ENCODE results near the gene LONP1. TPM values are rescaled to one million over a fixed set of nuclear protein-coding genes. Genes with fewer than 3 reads are reported as not detected.

LONP1 gene
- total RNA-seq (125 and 151 TPM in 2 replicates), polyA plus RNA-seq (110 TPM in 2 replicates)

GRCh38 chr19:5719961-5720790 lies at the start of gene LONP1, which contains the start of gene CATSPERD:
Gene LONP1 (minus strand): TSS chr19:5720146. CDS start chr19:5720132, 14 bp downstream.
Gene CATSPERD (plus strand): TSS chr19:5720637. CDS start chr19:5720738, 101 bp downstream.
- H3K27ac ChIP-seq, result peak within 1 kb of the TSS; percentile 93
- TF ChIP-seq CTCF (IDR thresholded peaks at IDR 0.05; ENCODE audit: low read depth, low read length), result peak; percentile 93
- H3K4me3 ChIP-seq, result peak within 1 kb of the TSS; percentile 94
- no peaks in the 10 kb centered on the region for H3K27me3 ChIP-seq
- H3K36me3 ChIP-seq, result no peaks in the 10 kb centered on the region
- no peaks in the 10 kb centered on the region for H3K9me3 ChIP-seq (ENCODE audit: low read depth)
- H3K4me1 ChIP-seq (ENCODE audit: low read depth), result peaks cover 6% of the 10 kb centered on the region
- peak; percentile 99 to 100 for DNase-seq (ENCODE audit: low read depth in 1 of 2, low spot score in 1 of 2)

GRCh38 chr19:5767949-5768348 lies 48.0 kb upstream of the LONP1 start:
- Histone ChIP-seq H3K4me3 (no peak overlapping the region), H3K9me3 (ENCODE audit: low read depth) (no peaks in the 10 kb centered on the region), H3K27me3 (no peaks in the 10 kb centered on the region), H3K36me3 (no peaks in the 10 kb centered on the region), H3K4me1 (ENCODE audit: low read depth) (no peaks in the 10 kb centered on the region), H3K27ac (no peak overlapping the region)
- TF ChIP-seq CTCF (IDR thresholded peaks at IDR 0.05; ENCODE audit: low read depth, low read length), result no peak
- DNase-seq (ENCODE audit: low read depth in 1 of 2, low spot score in 1 of 2), result no peak

GRCh38 chr19:5765220-5765619 lies 45.3 kb upstream of the LONP1 start:
- TF ChIP-seq CTCF (IDR thresholded peaks at IDR 0.05; ENCODE audit: low read depth, low read length), result no peak

GRCh38 chr19:5762608-5763217 lies 42.8 kb upstream of the LONP1 start:
- no peaks in the 10 kb centered on the region for H3K9me3 ChIP-seq (ENCODE audit: low read depth)
- no peak overlapping the region for H3K27ac ChIP-seq
- no peak for DNase-seq (ENCODE audit: low read depth in 1 of 2, low spot score in 1 of 2)
- H3K4me3 ChIP-seq, result no peak overlapping the region
- no peak for TF ChIP-seq CTCF (IDR thresholded peaks at IDR 0.05; ENCODE audit: low read depth, low read length)
- H3K4me1 ChIP-seq (ENCODE audit: low read depth), result no peaks in the 10 kb centered on the region
- no peaks in the 10 kb centered on the region for H3K36me3 ChIP-seq
- no peaks in the 10 kb centered on the region for H3K27me3 ChIP-seq

More at GRCh38 chr19:5765220-5765619, 45.3 kb upstream of the LONP1 start:
- Histone ChIP-seq H3K36me3 (no peaks in the 10 kb centered on the region), H3K9me3 (ENCODE audit: low read depth) (no peaks in the 10 kb centered on the region), H3K27me3 (no peaks in the 10 kb centered on the region), H3K4me3 (no peak overlapping the region), H3K4me1 (ENCODE audit: low read depth) (no peaks in the 10 kb centered on the region), H3K27ac (no peak overlapping the region)
- DNase-seq (ENCODE audit: low read depth in 1 of 2, low spot score in 1 of 2), result no peak

GRCh38 chr19:5753743-5754142 lies 33.8 kb upstream of the LONP1 start:
- Histone ChIP-seq H3K27me3 (no peaks in the 10 kb centered on the region), H3K9me3 (ENCODE audit: low read depth) (no peaks in the 10 kb centered on the region), H3K4me1 (ENCODE audit: low read depth) (no peaks in the 10 kb centered on the region), H3K27ac (no peak overlapping the region), H3K4me3 (no peak overlapping the region), H3K36me3 (no peaks in the 10 kb centered on the region)
- no peak for DNase-seq (ENCODE audit: low read depth in 1 of 2, low spot score in 1 of 2)
- no peak for TF ChIP-seq CTCF (IDR thresholded peaks at IDR 0.05; ENCODE audit: low read depth, low read length)
